ENCODE data around the gene ALS2CL. TPM values are rescaled to one million over a fixed set of nuclear protein-coding genes. Genes with fewer than 3 reads are reported as not detected.

ALS2CL gene
- total and polyA plus RNA-seq, 2 experiments from 2014 or later = 3.4 to 11.8 TPM

GRCh38 chr3:46736006-46736872 is 42.8 kb upstream of the ALS2CL start:
- Mint-ChIP-seq H3K27me3 (ENCODE audit: insufficient read depth, low read depth, poor library complexity) (peaks cover 4% of the 10 kb centered on the region), H3K9me3 (peaks cover 3% of the 10 kb centered on the region; the same call in 1 of the 3 replicates)
- ATAC-seq = peak; percentile 55; the same call in 2 of the 3 replicates

GRCh38 chr3:46734773-46735172 is 41.3 kb upstream of the ALS2CL start:
- H3K79me2 ChIP-seq (replicated peaks; ENCODE audit: insufficient read depth) = no peaks in the 10 kb centered on the region
- no peak overlapping the region for H3K4me2 ChIP-seq
- no peaks in the 10 kb centered on the region for H3K36me3 Mint-ChIP-seq (ENCODE audit: low read depth)
- peaks cover 3% of the 10 kb centered on the region; the same call in 1 of the 3 replicates for H3K9me3 Mint-ChIP-seq
- DNase-seq (ENCODE audit: low spot score) = no peak
- H3F3A ChIP-seq (replicated peaks; ENCODE audit: low read depth) = no peaks in the 10 kb centered on the region
- peaks cover 4% of the 10 kb centered on the region for H3K27me3 Mint-ChIP-seq (ENCODE audit: insufficient read depth, low read depth, poor library complexity)
- H3K27ac Mint-ChIP-seq = no peak overlapping the region
- H2AFZ ChIP-seq = no peak overlapping the region
- no peak overlapping the region for H3K4me3 Mint-ChIP-seq
- no peaks in the 10 kb centered on the region for H3K4me1 ChIP-seq (ENCODE audit: insufficient read depth)
- no peaks in the 10 kb centered on the region for H3K4me1 Mint-ChIP-seq
- H3K4me3 ChIP-seq = no peak overlapping the region
- H3K36me3 ChIP-seq (ENCODE audit: insufficient read depth) = no peaks in the 10 kb centered on the region
- peak in 1 of 2 experiments; percentile 30; a peak in 1 of 4 replicates for TF ChIP-seq CTCF (conservative IDR thresholded peaks at IDR 0.05; ENCODE audit: low read depth in 2 of 2)
- TF ChIP-seq EZH2phosphoT487 (IDR thresholded peaks at IDR 0.05; ENCODE audit: unreplicated experiment) = no peak
- no peak for TF ChIP-seq EZH2 (IDR thresholded peaks at IDR 0.05; ENCODE audit: low read depth, unreplicated experiment)
- H3K27ac ChIP-seq (ENCODE audit: low read depth) = no peak overlapping the region
- ATAC-seq = no peak; the same call in 1 of the 3 replicates
- no peaks in the 10 kb centered on the region for H3K9me2 ChIP-seq (ENCODE audit: insufficient read depth)
- no peaks in the 10 kb centered on the region for H3K27me3 ChIP-seq (ENCODE audit: insufficient read depth)
- H4K20me1 ChIP-seq (replicated peaks; ENCODE audit: insufficient read depth) = no peaks in the 10 kb centered on the region

More at GRCh38 chr3:46736006-46736872, 42.8 kb upstream of the ALS2CL start:
- H3K4me3 Mint-ChIP-seq = no peak overlapping the region
- H3K36me3 Mint-ChIP-seq (ENCODE audit: low read depth) = no peaks in the 10 kb centered on the region
- TF ChIP-seq CREB1 (CRISPR knock-in tag; IDR thresholded peaks at IDR 0.05; ENCODE audit: low read depth) (no peak), CTCF (conservative IDR thresholded peaks at IDR 0.05; ENCODE audit: low read depth in 2 of 2) (peak in 1 of 2 experiments; percentile 29; a peak in 2 of 4 replicates)
- no peak overlapping the region for H3K4me2 ChIP-seq
- H3F3A ChIP-seq (replicated peaks; ENCODE audit: low read depth) = no peaks in the 10 kb centered on the region
- no peaks in the 10 kb centered on the region for H3K4me1 Mint-ChIP-seq
- H3K27ac ChIP-seq (ENCODE audit: low read depth) = no peak overlapping the region
- no peak overlapping the region for H3K27ac Mint-ChIP-seq
- H3K36me3 ChIP-seq (ENCODE audit: insufficient read depth) = no peaks in the 10 kb centered on the region
- H3K27me3 ChIP-seq (ENCODE audit: insufficient read depth) = no peaks in the 10 kb centered on the region
- H3K9me2 ChIP-seq (ENCODE audit: insufficient read depth) = no peaks in the 10 kb centered on the region
- no peaks in the 10 kb centered on the region for H3K4me1 ChIP-seq (ENCODE audit: insufficient read depth)
- no peak for DNase-seq (ENCODE audit: low spot score)
- no peaks in the 10 kb centered on the region for H3K79me2 ChIP-seq (replicated peaks; ENCODE audit: insufficient read depth)
- H2AFZ ChIP-seq = no peak overlapping the region
- no peaks in the 10 kb centered on the region for H4K20me1 ChIP-seq (replicated peaks; ENCODE audit: insufficient read depth)
- H3K4me3 ChIP-seq = no peak overlapping the region

Measured in GM23338 (cell line).